G401 (cell line): ENCODE results near the gene LPIN3. TPM values are rescaled to one million over a fixed set of nuclear protein-coding genes. Genes with fewer than 3 reads are reported as not detected.

Experiments
- DNase-seq: peaks from one replicate; pipeline ENCODE4 v3.0.0-alpha.2; 2015; ENCODE audit warnings: low spot score
- in situ Hi-C: cut with HindIII; loops from 2 replicates; pipeline ENCODE4 v1.10.0; 2016; ENCODE audit warnings: low sequenced_read_pairs, mixed read lengths
- total RNA-seq: library from RNA; depleted of rRNA; stranded (reverse); fragments of >200 nt; shearing (Covaris generic); gene quantifications from 2 replicates; pipeline ENCODE4 v1.2.3, GENCODE V29; 2014; rRNA removed

Gene LPIN3
- total RNA-seq, 1 experiment from 2014 or later = 10.8 TPM

DNA sequence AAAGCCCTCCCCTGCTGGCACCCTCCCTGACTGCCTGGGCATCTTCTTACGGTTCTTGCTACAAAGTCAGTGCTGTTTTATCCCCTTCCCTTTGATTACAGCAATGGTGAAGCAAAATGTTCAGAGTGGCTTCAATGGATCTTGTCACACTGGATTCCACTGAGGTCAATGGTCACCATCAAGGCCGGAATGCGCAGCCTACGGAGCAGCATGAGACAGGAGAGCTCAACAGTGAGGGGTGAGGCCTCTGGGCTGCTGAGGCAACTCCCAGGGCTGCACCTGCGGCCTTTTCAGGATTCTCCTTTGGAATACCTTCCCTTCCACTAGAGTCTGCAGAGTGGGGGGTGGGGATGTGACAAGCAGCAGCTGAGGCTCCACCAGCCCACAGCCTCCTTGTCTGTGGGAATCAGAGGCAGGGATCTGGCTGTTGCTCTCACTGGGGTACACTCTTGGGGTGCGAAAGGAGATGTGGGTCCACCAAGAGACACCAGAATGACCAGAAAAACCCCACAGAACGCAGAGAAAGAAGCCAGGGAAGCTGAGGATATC lies 66.3 kb downstream of the LPIN3 start:
- in situ Hi-C loops = no loop called here
- no peak for DNase-seq

DNA sequence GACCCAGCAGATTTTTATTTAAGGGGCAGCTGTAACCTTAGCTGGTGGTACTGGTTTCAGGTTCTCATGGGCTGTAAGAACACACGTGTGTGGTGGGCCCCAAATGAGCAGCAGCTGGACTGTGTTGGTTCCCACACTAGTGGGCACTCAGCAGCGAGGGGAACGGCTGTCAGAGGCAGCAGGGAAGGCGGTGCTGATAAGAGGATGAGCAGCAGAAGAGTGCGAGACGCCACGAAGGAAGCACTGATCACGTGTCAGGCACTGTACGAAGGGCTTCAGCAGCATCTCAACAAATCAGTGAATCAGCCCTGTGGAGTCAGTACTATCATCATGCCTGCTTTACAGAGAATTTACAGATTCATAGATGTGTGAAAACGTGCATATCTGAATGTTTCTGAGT lies 67.0 kb downstream of the LPIN3 start:
- DNase-seq = no peak
- in situ Hi-C loops = no loop called here

DNA sequence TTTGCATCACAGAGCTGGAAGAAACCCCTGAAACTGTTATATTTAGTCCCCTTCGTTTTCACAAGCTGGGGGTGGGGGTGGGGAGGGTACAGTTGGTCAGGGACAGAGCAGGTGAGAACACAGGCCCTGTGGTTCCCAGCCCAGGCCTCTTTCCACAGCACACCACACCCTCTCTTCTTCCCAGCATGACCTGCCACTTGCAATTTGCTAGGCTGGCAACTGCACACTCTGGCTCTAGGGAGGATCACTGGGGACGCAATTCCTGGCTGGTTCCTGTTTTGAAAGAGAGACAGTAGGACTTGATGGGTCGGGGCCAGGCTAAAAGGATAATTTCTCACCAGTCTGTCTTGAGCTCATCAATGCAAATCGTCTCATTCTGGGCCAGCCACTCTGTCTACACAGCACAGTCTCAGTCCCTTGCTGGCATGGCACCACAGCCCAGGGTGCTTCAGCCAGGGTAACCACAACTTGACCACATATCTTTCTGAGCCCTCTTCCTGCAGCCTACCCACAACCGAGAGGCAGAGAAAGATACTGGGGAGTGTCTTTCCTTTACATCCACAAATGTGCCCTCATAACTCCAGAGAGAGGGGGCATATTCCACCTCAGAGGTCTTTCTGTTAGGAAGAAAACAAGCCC lies 67.7 kb downstream of the LPIN3 start:
- DNase-seq = peak; percentile 82
- in situ Hi-C loops = no loop called here

DNA sequence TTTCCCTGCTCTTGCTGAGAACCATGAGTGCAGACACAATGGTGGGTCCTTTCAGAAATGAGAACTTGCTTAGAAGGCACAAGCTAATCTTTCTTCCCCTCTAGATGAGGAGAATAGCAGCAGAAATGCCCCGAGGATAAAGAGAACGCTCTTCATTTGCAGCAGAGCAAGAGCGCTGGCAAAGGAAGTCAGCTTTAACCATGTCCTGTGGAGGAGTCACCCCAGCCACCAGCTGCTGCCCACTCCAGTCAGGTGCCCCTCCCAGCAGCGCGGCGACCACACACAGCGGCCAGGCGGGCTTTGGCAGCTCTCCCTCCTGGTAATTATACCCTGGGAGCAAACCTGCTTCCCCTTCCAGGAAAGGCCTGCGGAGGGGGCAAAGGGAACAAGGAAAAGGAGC lies 68.4 kb downstream of the LPIN3 start:
- peak; percentile 86 for DNase-seq

More for the DNA sequence above, 68.4 kb downstream of the LPIN3 start:
- in situ Hi-C loops = no loop called here

Other genes with a start within 250 kb of the LPIN3 start
- 87.0 and 117 TPM in 2 replicates for gene PLCG1, start 203.3 kb upstream of the LPIN3 start, total RNA-seq
- gene ZHX3, start 23.1 kb upstream of the LPIN3 start, total RNA-seq = 2.7 and 3.0 TPM in 2 replicates
- gene EMILIN3, start 26.0 kb downstream of the LPIN3 start, total RNA-seq = 0.71 TPM in 1 of 2 replicates, not detected in the other